Osteoblast (primary cell): ENCODE results near the gene GCHFR. TPM values are rescaled to one million over a fixed set of nuclear protein-coding genes. Genes with fewer than 3 reads are reported as not detected.

ENCODE experiments used
- DNase-seq: peaks from one replicate; pipeline ENCODE4 v3.0.0; 2011; ENCODE audit warnings: low spot score, mixed read lengths; ENCODE audit not compliant: insufficient read length; ENCODE audit errors: missing footprints
- H2AFZ ChIP-seq: 2 replicates; pipeline ENCODE4 v1.6.0; 2011; ENCODE audit warnings: mild to moderate bottlenecking, low read length
- H3K27ac ChIP-seq: 2 replicates; pipeline ENCODE4 v1.5.1; 2011; ENCODE audit warnings: mild to moderate bottlenecking, low read depth, low read length, moderate library complexity
- H3K27me3 ChIP-seq: 2 replicates; pipeline ENCODE4 v1.6.0; 2012; ENCODE audit warnings: mild to moderate bottlenecking, control low read depth, inconsistent platforms, low read length, moderate library complexity; ENCODE audit not compliant: insufficient read depth
- H3K36me3 ChIP-seq: 2 replicates; pipeline ENCODE4 v1.5.1; 2011; ENCODE audit warnings: mild to moderate bottlenecking, low read length, control low read depth, moderate library complexity; ENCODE audit not compliant: insufficient read depth
- H3K4me1 ChIP-seq: 2 replicates; pipeline ENCODE4 v1.5.1; 2011; ENCODE audit warnings: mild to moderate bottlenecking, low read length, control low read depth, moderate library complexity; ENCODE audit not compliant: insufficient read depth
- H3K4me2 ChIP-seq: 2 replicates; pipeline ENCODE4 v1.6.0; 2011; ENCODE audit warnings: mild to moderate bottlenecking, low read length; ENCODE audit not compliant: insufficient read depth
- H3K4me3 ChIP-seq: fragments of 200-600 bp; sonication (generic); 3 replicates; pipeline ENCODE4 v1.5.1; 2012; ENCODE audit warnings: mild to moderate bottlenecking, low read length, inconsistent platforms; ENCODE audit not compliant: insufficient read depth
- H3K79me2 ChIP-seq: 2 replicates; pipeline ENCODE4 v1.6.0; 2012; ENCODE audit warnings: mild to moderate bottlenecking, low read length, control low read depth, inconsistent platforms; ENCODE audit not compliant: insufficient read depth
- H3K9me3 ChIP-seq: 2 replicates; pipeline ENCODE4 v1.5.1; 2011; ENCODE audit warnings: low read depth, low read length, control low read depth
- H4K20me1 ChIP-seq: 2 replicates; pipeline ENCODE4 v1.6.0; 2012; ENCODE audit warnings: mild to moderate bottlenecking, low read length, control low read depth; ENCODE audit not compliant: insufficient read depth
- total RNA-seq: library from RNA; depleted of rRNA; stranded (reverse); fragments of >200 nt; gene quantifications from 2 replicates; pipeline ENCODE4 v1.2.3, GENCODE V29; 2012
- TF ChIP-seq, protein P1 (sequence below): IDR thresholded peaks from 2 replicates; pipeline ENCODE4 v1.5.1; 2011; ENCODE audit warnings: mild to moderate bottlenecking, low read depth, low read length, moderate library complexity; ENCODE audit errors: extremely low read depth

GCHFR gene
- total RNA-seq, 1 donor: 4.7 TPM

GRCh38 chr15:40747685-40748631 lies 15.9 kb upstream of the GCHFR start:
- Histone ChIP-seq H3K4me1 (peaks cover 24% of the 10 kb centered on the region), H2AFZ (no peak overlapping the region), H3K4me2 (no peak overlapping the region), H3K27me3 (no peaks in the 10 kb centered on the region), H3K36me3 (peaks cover 44% of the 10 kb centered on the region), H3K27ac (no peak overlapping the region), H4K20me1 (peaks cover 20% of the 10 kb centered on the region), H3K9me3 (no peaks in the 10 kb centered on the region), H3K4me3 (no peak overlapping the region), H3K79me2 (peaks cover 27% of the 10 kb centered on the region)
- TF ChIP-seq, protein P1, sequence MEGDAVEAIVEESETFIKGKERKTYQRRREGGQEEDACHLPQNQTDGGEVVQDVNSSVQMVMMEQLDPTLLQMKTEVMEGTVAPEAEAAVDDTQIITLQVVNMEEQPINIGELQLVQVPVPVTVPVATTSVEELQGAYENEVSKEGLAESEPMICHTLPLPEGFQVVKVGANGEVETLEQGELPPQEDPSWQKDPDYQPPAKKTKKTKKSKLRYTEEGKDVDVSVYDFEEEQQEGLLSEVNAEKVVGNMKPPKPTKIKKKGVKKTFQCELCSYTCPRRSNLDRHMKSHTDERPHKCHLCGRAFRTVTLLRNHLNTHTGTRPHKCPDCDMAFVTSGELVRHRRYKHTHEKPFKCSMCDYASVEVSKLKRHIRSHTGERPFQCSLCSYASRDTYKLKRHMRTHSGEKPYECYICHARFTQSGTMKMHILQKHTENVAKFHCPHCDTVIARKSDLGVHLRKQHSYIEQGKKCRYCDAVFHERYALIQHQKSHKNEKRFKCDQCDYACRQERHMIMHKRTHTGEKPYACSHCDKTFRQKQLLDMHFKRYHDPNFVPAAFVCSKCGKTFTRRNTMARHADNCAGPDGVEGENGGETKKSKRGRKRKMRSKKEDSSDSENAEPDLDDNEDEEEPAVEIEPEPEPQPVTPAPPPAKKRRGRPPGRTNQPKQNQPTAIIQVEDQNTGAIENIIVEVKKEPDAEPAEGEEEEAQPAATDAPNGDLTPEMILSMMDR: no peak
- no peak for DNase-seq

DNA sequence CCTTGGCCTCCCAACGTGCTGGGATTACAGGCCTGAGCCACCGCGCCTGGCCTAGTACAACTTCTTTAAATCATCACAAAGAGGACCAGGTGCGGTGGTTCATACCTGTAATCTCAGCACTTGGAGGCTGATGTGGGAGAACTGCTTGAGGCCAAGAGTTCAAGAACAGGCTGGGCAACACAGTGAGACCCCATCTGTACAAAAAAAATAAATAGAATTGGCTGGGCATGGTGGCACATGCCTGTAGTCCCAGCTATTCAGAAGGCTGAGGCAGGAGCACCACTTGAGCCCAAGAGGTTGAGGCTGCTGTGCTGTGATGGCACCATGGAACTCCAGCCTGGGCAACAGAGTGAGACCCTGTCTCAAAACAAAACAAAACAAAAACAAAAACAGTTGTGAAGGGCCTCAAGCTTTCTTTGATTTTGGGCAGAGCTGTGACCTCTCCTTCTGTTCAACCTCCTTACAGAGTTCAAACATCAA lies 14.7 kb upstream of the GCHFR start:
- Histone ChIP-seq H3K9me3 (no peaks in the 10 kb centered on the region), H3K79me2 (peaks cover 38% of the 10 kb centered on the region), H4K20me1 (peaks cover 20% of the 10 kb centered on the region), H2AFZ (no peak overlapping the region), H3K4me1 (peaks cover 21% of the 10 kb centered on the region), H3K4me2 (no peak overlapping the region), H3K27ac (no peak overlapping the region), H3K27me3 (no peaks in the 10 kb centered on the region), H3K36me3 (peaks cover 37% of the 10 kb centered on the region), H3K4me3 (no peak overlapping the region)
- TF ChIP-seq, protein P1: no peak
- DNase-seq: no peak

DNA sequence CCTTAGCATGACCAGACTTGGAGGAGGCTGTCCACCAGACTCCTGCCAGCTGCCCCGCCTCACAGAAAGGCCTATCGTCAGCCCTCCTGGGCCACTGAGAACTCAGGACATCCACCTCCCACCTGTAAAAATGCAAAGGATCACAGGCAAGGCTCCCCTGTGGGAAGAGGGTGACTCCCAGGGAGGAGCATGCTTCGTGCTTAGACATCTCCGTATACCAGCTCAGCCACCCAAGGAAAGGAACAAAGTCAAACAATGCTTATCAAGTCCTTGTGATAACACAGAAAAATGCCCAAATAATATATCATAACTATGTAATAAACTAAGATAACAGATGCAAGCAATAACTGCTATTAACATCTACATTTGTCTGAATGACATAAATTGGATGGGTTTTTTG lies 13.0 kb upstream of the GCHFR start:
- DNase-seq: no peak
- no peak overlapping the region for H3K4me2 ChIP-seq
- H2AFZ ChIP-seq: no peak overlapping the region
- H3K4me1 ChIP-seq: peaks cover 14% of the 10 kb centered on the region
- no peaks in the 10 kb centered on the region for H3K27me3 ChIP-seq
- no peak overlapping the region for H3K27ac ChIP-seq
- TF ChIP-seq, protein P1: no peak
- no peak overlapping the region for H3K4me3 ChIP-seq
- H3K9me3 ChIP-seq: no peaks in the 10 kb centered on the region
- H4K20me1 ChIP-seq: peaks cover 12% of the 10 kb centered on the region
- peaks cover 28% of the 10 kb centered on the region for H3K36me3 ChIP-seq
- peaks cover 39% of the 10 kb centered on the region for H3K79me2 ChIP-seq

DNA sequence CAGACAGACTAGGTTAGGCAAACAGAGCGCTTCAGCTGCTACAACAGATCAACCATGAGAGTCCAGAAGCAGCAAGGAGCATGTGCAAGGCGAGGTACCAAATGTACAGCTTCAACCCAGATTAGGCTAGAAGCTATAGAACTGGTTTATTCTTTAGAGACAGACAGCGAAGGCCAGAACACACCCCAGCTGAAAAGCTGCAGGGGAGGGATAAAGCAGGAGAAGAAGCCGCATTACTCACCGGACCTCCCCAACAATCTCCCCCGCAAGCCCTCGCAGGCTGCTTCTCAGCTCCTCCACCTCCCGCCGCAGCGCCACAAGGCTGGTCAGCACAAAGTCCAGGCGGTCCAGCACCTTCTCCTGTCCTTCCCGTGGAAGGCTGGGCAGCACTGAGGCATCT lies 12.1 kb upstream of the GCHFR start:
- Histone ChIP-seq H2AFZ (no peak overlapping the region), H3K27ac (no peak overlapping the region), H3K4me3 (no peak overlapping the region), H3K9me3 (no peaks in the 10 kb centered on the region), H3K79me2 (peaks cover 39% of the 10 kb centered on the region), H3K27me3 (no peaks in the 10 kb centered on the region), H4K20me1 (peaks cover 11% of the 10 kb centered on the region), H3K4me1 (peaks cover 10% of the 10 kb centered on the region), H3K4me2 (no peak overlapping the region), H3K36me3 (peaks cover 27% of the 10 kb centered on the region)
- TF ChIP-seq, protein P1: no peak
- DNase-seq: peak; percentile 44
